OCI-LY1 (cell line): Measurements from ENCODE around the gene ACVR1B.

Experiments
- H2AFZ ChIP-seq: fragments of 200-600 bp; sonication (generic), shearing (Covaris generic); 2 replicates; pipeline ENCODE4 v1.6.0; 2014; ENCODE audit warnings: antibody characterized with exemption, mild to moderate bottlenecking, low read length
- H3F3A ChIP-seq: fragments of 200-600 bp; sonication (generic), shearing (Covaris generic); 2 replicates; pipeline ENCODE4 v1.6.0; 2014; ENCODE audit warnings: mild to moderate bottlenecking, antibody characterized with exemption, low read length, moderate library complexity; ENCODE audit not compliant: insufficient read depth
- H3K27ac ChIP-seq: fragments of 200-600 bp; sonication (generic); 2 replicates; pipeline ENCODE4 v1.5.1; 2014; ENCODE audit warnings: low read length, mixed run types, mild to moderate bottlenecking, low read depth; ENCODE audit not compliant: poor library complexity, severe bottlenecking
- H3K27me3 ChIP-seq: fragments of 200-600 bp; sonication (generic); 2 replicates; pipeline ENCODE4 v1.6.0; 2014; ENCODE audit warnings: antibody characterized with exemption, mild to moderate bottlenecking, low read length, moderate library complexity; ENCODE audit not compliant: insufficient read depth
- H3K36me3 ChIP-seq: fragments of 200-600 bp; sonication (generic); 2 replicates; pipeline ENCODE4 v1.6.1; 2014; ENCODE audit warnings: mild to moderate bottlenecking, antibody characterized with exemption, low read length, moderate library complexity, mixed read lengths; ENCODE audit not compliant: insufficient read depth
- H3K4me1 ChIP-seq: fragments of 200-600 bp; sonication (generic); 2 replicates; pipeline ENCODE4 v1.5.1; 2014; ENCODE audit warnings: mild to moderate bottlenecking, low read length, moderate library complexity; ENCODE audit not compliant: insufficient read depth, severe bottlenecking
- H3K4me2 ChIP-seq: fragments of 200-600 bp; sonication (generic), shearing (Covaris generic); 2 replicates; pipeline ENCODE4 v1.6.1; 2014; ENCODE audit warnings: low read length
- H3K4me3 ChIP-seq: fragments of 200-600 bp; sonication (generic); 2 replicates; pipeline ENCODE4 v1.5.1; 2014; ENCODE audit warnings: low read length, low read depth, mild to moderate bottlenecking, mixed read lengths; ENCODE audit not compliant: poor library complexity, severe bottlenecking
- H3K79me2 ChIP-seq: fragments of 200-600 bp; shearing (Covaris generic); 2 replicates; pipeline ENCODE4 v1.6.1; 2016; ENCODE audit warnings: mixed run types, low read length, mixed read lengths; ENCODE audit not compliant: insufficient read depth
- H3K9ac ChIP-seq: fragments of 200-600 bp; sonication (generic), shearing (Covaris generic); 2 replicates; pipeline ENCODE4 v1.6.1; 2014; ENCODE audit warnings: mild to moderate bottlenecking, low read length, mixed read lengths
- H3K9me2 ChIP-seq: fragments of 200-600 bp; sonication (generic), shearing (Covaris generic); 2 replicates; pipeline ENCODE4 v1.6.1; 2014; ENCODE audit warnings: low read depth, mild to moderate bottlenecking, low read length, mixed read lengths
- H3K9me3 ChIP-seq: fragments of 200-600 bp; shearing (Covaris generic); 2 replicates; pipeline ENCODE4 v1.6.1; 2014; ENCODE audit warnings: low read length, mixed read lengths
- H4K20me1 ChIP-seq: fragments of 200-600 bp; sonication (generic), shearing (Covaris generic); 2 replicates; pipeline ENCODE4 v1.6.0; 2016; ENCODE audit warnings: mild to moderate bottlenecking, low read length; ENCODE audit not compliant: insufficient read depth
- EZH2 ChIP-seq: fragments of 200-600 bp; sonication (generic), shearing (Covaris generic); IDR thresholded peaks from 2 replicates; pipeline ENCODE4 v1.8.0; 2017; ENCODE audit warnings: borderline replicate concordance, mixed run types, mild to moderate bottlenecking, antibody characterized with exemption, low read length, moderate library complexity, mixed read lengths
- TF ChIP-seq, protein P1 (sequence below): fragments of 200-600 bp; sonication (generic), shearing (Covaris generic); IDR thresholded peaks from 2 replicates; pipeline ENCODE4 v1.5.1; 2017; ENCODE audit warnings: mild to moderate bottlenecking, antibody characterized with exemption, low read length, moderate library complexity, mixed read lengths

The ACVR1B gene

GRCh38 chr12:51932218-51933076 lies 19.1 kb upstream of the ACVR1B start:
- Histone ChIP-seq H3K4me2 (no peak overlapping the region), H3F3A (no peaks in the 10 kb centered on the region), H3K36me3 (no peaks in the 10 kb centered on the region), H3K9me3 (no peaks in the 10 kb centered on the region), H3K4me1 (no peaks in the 10 kb centered on the region), H2AFZ (no peak overlapping the region), H4K20me1 (no peaks in the 10 kb centered on the region), H3K9me2 (no peaks in the 10 kb centered on the region), H3K4me3 (no peak overlapping the region), H3K79me2 (no peaks in the 10 kb centered on the region), H3K9ac (no peak overlapping the region), H3K27me3 (no peaks in the 10 kb centered on the region), H3K27ac (no peak overlapping the region)
- TF ChIP-seq, protein P1, sequence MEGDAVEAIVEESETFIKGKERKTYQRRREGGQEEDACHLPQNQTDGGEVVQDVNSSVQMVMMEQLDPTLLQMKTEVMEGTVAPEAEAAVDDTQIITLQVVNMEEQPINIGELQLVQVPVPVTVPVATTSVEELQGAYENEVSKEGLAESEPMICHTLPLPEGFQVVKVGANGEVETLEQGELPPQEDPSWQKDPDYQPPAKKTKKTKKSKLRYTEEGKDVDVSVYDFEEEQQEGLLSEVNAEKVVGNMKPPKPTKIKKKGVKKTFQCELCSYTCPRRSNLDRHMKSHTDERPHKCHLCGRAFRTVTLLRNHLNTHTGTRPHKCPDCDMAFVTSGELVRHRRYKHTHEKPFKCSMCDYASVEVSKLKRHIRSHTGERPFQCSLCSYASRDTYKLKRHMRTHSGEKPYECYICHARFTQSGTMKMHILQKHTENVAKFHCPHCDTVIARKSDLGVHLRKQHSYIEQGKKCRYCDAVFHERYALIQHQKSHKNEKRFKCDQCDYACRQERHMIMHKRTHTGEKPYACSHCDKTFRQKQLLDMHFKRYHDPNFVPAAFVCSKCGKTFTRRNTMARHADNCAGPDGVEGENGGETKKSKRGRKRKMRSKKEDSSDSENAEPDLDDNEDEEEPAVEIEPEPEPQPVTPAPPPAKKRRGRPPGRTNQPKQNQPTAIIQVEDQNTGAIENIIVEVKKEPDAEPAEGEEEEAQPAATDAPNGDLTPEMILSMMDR = no peak
- TF ChIP-seq EZH2 = no peak

- H3K4me2 ChIP-seq = no peak overlapping the region
- TF ChIP-seq, protein P1 = no peak
- no peak for TF ChIP-seq EZH2
Measured at GRCh38 chr12:51934080-51934479, 17.4 kb upstream of the ACVR1B start.

DNA sequence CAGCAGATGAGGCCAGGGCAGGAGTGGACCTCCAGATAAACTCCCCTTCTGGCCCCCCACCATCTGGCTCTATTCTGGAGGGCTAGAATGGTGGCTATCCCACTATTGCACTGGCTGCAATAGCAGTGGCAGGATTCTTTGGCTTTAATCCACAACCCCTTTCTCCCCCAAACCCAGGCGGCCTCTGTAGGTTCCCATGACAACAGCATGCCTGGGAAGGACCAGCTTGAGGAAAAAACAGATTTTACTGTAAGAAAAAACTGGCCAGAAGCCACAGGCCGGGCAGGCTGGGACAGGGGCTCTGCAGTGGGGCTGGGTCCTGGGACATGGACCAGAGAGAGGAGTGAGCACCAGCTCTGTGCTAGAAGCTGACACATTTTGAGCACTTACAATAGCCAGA lies 13.6 kb upstream of the ACVR1B start:
- no peak overlapping the region for H3K4me3 ChIP-seq
- no peaks in the 10 kb centered on the region for H3K4me1 ChIP-seq
- no peak overlapping the region for H3K4me2 ChIP-seq
- H3F3A ChIP-seq = no peaks in the 10 kb centered on the region
- no peak overlapping the region for H2AFZ ChIP-seq
- H3K9me3 ChIP-seq = no peaks in the 10 kb centered on the region
- no peak overlapping the region for H3K27ac ChIP-seq
- no peaks in the 10 kb centered on the region for H3K9me2 ChIP-seq
- no peak for TF ChIP-seq EZH2
- TF ChIP-seq, protein P1 = no peak
- no peak overlapping the region for H3K9ac ChIP-seq
- H4K20me1 ChIP-seq = no peaks in the 10 kb centered on the region
- no peaks in the 10 kb centered on the region; the same call in 1 of the 2 replicates for H3K27me3 ChIP-seq
- H3K79me2 ChIP-seq = no peaks in the 10 kb centered on the region
- no peaks in the 10 kb centered on the region for H3K36me3 ChIP-seq

More at GRCh38 chr12:51934080-51934479, 17.4 kb upstream of the ACVR1B start:
- no peak overlapping the region for H3K4me3 ChIP-seq
- no peaks in the 10 kb centered on the region for H3K79me2 ChIP-seq
- H3F3A ChIP-seq = no peaks in the 10 kb centered on the region
- no peaks in the 10 kb centered on the region; the same call in 1 of the 2 replicates for H3K27me3 ChIP-seq
- H3K9ac ChIP-seq = no peak overlapping the region
- H3K27ac ChIP-seq = no peak overlapping the region
- H3K9me2 ChIP-seq = no peaks in the 10 kb centered on the region
- H4K20me1 ChIP-seq = no peaks in the 10 kb centered on the region
- no peaks in the 10 kb centered on the region for H3K4me1 ChIP-seq
- H3K9me3 ChIP-seq = no peaks in the 10 kb centered on the region
- H2AFZ ChIP-seq = no peak overlapping the region
- H3K36me3 ChIP-seq = no peaks in the 10 kb centered on the region
